ENCODE measurements around the gene STOML3.

STOML3 gene

DNA sequence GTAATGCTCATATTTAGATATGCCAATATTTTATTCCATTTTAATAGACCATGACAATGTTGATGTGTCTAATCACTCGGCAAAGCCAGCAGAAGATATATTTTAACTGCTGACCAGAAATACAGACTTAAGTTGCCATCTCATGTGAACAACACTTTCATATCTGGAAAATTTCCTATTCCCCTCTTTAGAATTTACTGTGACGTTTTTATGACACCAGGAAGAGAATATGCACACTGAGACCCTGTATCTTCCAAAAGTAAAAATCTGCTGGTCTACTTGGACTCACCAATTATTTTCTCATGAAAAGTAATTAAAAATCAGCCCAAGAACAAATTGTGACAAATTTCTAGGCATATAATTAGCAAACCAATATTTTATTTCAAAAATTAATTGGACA, 45.2 kb upstream of the STOML3 start:
- H3K27ac ChIP-seq: no peak overlapping the region

GRCh38 chr13:39035204-39035603, 44.6 kb upstream of the STOML3 start:
- no peak overlapping the region for H3K27ac ChIP-seq
- TF ChIP-seq, protein P1, sequence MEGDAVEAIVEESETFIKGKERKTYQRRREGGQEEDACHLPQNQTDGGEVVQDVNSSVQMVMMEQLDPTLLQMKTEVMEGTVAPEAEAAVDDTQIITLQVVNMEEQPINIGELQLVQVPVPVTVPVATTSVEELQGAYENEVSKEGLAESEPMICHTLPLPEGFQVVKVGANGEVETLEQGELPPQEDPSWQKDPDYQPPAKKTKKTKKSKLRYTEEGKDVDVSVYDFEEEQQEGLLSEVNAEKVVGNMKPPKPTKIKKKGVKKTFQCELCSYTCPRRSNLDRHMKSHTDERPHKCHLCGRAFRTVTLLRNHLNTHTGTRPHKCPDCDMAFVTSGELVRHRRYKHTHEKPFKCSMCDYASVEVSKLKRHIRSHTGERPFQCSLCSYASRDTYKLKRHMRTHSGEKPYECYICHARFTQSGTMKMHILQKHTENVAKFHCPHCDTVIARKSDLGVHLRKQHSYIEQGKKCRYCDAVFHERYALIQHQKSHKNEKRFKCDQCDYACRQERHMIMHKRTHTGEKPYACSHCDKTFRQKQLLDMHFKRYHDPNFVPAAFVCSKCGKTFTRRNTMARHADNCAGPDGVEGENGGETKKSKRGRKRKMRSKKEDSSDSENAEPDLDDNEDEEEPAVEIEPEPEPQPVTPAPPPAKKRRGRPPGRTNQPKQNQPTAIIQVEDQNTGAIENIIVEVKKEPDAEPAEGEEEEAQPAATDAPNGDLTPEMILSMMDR (conservative IDR thresholded peaks at IDR 0.05): no peak
- no peak for TF ChIP-seq ZFX (IDR thresholded peaks at IDR 0.05)

More for the DNA sequence above, 45.2 kb upstream of the STOML3 start:
- no peak for TF ChIP-seq ZFX (IDR thresholded peaks at IDR 0.05)
- TF ChIP-seq, protein P1 (conservative IDR thresholded peaks at IDR 0.05): no peak

DNA sequence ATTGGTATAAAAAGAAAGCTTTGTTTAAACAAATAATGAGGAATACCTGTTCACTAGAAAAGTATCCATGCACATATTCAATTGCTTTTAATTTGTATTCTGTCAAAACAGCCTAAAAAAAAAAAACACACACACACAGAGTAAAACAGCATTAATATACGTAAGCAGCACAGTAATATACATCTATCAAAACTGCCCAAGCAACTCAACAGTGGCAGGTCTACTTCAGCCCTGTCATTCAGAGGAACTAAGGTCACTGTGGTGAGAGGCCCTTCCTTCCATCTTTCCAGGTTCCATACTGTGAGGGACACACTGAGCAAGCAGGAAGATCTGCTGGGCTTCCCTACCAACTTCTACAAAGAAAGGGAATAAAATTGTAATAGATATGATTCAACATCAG, 43.5 kb upstream of the STOML3 start:
- TF ChIP-seq ZFX (IDR thresholded peaks at IDR 0.05): no peak
- TF ChIP-seq, protein P1 (conservative IDR thresholded peaks at IDR 0.05): no peak
- no peak overlapping the region for H3K27ac ChIP-seq

DNA sequence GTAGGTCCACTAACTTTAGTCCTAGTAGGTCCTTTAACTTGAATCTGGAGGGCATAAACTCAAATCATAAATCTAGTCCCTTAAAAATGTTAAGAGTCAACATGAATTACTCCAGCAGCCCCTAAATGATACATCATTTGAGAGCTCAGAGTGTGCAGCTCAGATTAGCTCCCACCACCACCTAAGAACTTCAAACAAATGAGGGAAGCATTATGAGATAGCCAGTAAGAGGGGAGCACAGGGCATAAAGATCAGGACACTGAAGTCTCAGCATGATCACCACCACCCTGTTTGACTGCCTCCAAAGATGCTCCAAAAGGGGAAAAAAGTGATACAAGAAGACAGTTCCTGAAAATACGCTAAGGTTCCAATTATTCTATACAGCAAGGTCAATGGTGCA, 41.5 kb upstream of the STOML3 start:
- TF ChIP-seq, protein P1 (conservative IDR thresholded peaks at IDR 0.05): no peak
- no peak for TF ChIP-seq ZFX (IDR thresholded peaks at IDR 0.05)
- no peak overlapping the region for H3K27ac ChIP-seq

GRCh38 chr13:39025433-39025839, 34.8 kb upstream of the STOML3 start:
- no peak overlapping the region for H3K27ac ChIP-seq
- TF ChIP-seq, protein P1 (conservative IDR thresholded peaks at IDR 0.05): no peak
- TF ChIP-seq ZFX (IDR thresholded peaks at IDR 0.05): no peak

DNA sequence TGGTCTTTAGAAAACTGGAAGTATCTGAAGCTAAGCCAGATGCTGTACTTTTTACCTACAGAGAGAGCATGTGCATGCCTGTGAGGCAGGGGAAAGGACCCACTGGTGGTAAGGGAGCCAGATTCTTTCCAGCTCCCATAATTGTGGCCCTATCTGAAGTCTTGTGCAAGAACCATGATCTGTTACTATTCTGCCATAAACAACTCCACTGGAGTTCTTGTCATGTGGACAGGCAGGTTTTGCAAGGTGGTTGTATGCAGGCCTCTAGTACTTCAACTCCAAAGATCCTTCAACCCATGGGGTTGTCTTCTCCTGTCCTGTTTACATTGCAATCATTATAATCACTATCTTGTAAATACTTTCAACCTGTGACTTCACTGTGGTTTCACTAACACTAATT, 33.1 kb upstream of the STOML3 start:
- TF ChIP-seq, protein P1 (conservative IDR thresholded peaks at IDR 0.05): no peak
- no peak for TF ChIP-seq ZFX (IDR thresholded peaks at IDR 0.05)
- no peak overlapping the region for H3K27ac ChIP-seq

- H3K27ac ChIP-seq: no peak overlapping the region
- TF ChIP-seq, protein P1 (conservative IDR thresholded peaks at IDR 0.05): no peak
- no peak for TF ChIP-seq ZFX (IDR thresholded peaks at IDR 0.05)
These were observed 32.7 kb upstream of the STOML3 start for GRCh38 chr13:39023316-39023715.
